ENCODE measurements around the gene NES. TPM values are rescaled to one million over a fixed set of nuclear protein-coding genes. Genes with fewer than 3 reads are reported as not detected.

The NES gene
- total RNA-seq, 4 donors from 2014 or later, result 17.4 to 76.4 (median 27.7) TPM

DNA sequence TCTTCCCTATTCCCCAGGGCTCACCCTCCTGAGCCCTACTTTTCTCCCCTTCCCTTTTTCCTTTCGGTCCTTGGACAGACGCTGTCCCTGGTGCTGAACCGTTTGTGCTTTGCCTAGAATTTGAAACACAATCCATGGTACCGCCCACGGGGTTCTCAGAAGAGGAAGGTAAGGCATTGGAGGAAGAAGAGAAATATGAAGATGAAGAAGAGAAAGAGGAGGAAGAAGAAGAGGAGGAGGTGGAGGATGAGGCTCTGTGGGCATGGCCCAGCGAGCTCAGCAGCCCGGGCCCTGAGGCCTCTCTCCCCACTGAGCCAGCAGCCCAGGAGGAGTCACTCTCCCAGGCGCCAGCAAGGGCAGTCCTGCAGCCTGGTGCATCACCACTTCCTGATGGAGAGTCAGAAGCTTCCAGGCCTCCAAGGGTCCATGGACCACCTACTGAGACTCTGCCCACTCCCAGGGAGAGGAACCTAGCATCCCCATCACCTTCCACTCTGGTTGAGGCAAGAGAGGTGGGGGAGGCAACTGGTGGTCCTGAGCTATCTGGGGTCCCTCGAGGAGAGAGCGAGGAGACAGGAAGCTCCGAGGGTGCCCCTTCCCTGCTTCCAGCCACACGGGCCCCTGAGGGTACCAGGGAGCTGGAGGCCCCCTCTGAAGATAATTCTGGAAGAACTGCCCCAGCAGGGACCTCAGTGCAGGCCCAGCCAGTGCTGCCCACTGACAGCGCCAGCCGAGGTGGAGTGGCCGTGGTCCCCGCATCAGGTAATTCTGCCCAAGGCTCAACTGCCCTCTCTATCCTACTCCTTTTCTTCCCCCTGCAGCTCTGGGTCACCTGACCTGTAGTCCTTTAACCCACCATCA, 24.8 kb downstream of the NES start:
- TF ChIP-seq, protein P1, sequence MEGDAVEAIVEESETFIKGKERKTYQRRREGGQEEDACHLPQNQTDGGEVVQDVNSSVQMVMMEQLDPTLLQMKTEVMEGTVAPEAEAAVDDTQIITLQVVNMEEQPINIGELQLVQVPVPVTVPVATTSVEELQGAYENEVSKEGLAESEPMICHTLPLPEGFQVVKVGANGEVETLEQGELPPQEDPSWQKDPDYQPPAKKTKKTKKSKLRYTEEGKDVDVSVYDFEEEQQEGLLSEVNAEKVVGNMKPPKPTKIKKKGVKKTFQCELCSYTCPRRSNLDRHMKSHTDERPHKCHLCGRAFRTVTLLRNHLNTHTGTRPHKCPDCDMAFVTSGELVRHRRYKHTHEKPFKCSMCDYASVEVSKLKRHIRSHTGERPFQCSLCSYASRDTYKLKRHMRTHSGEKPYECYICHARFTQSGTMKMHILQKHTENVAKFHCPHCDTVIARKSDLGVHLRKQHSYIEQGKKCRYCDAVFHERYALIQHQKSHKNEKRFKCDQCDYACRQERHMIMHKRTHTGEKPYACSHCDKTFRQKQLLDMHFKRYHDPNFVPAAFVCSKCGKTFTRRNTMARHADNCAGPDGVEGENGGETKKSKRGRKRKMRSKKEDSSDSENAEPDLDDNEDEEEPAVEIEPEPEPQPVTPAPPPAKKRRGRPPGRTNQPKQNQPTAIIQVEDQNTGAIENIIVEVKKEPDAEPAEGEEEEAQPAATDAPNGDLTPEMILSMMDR (IDR thresholded peaks at IDR 0.05), result no peak
- no peak for ATAC-seq (ENCODE audit: low FRiP score)
- no peak for DNase-seq (ENCODE audit: low spot score)

DNA sequence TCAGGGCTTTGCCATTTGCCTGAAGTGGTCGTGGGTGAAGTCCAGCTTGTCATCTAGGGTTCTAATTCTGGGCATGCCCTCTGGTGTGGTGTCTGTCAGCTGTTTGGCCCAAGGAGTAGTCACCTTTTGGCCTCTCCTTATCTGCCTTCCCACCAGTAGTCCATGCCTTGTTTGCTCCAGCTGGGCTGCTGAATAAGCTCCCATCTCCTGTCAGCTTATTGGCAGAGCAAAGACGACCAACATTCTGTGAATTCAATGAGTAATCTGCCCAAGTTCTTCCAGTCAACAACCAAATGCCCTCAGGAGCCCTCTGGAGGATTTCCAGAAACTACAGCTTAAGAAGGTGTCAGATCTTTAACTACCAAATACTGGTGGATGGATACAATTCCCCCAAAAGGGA, 28.3 kb downstream of the NES start:
- DNase-seq (ENCODE audit: low spot score) (no peak), ATAC-seq (ENCODE audit: low FRiP score) (no peak)
- TF ChIP-seq, protein P1 (IDR thresholded peaks at IDR 0.05), result no peak

DNA sequence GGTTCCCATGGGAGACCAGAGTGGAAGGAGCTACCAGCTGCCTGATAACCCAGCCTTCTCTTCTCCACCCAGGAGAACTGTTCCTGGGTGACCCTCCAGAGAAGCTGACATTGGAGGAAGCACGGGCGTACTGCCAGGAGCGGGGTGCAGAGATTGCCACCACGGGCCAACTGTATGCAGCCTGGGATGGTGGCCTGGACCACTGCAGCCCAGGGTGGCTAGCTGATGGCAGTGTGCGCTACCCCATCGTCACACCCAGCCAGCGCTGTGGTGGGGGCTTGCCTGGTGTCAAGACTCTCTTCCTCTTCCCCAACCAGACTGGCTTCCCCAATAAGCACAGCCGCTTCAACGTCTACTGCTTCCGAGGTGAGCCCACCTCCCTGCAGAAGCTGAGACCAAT, 28.7 kb downstream of the NES start:
- DNase-seq (ENCODE audit: low spot score), result no peak
- ATAC-seq (ENCODE audit: low FRiP score), result no peak
- TF ChIP-seq, protein P1 (IDR thresholded peaks at IDR 0.05), result no peak

DNA sequence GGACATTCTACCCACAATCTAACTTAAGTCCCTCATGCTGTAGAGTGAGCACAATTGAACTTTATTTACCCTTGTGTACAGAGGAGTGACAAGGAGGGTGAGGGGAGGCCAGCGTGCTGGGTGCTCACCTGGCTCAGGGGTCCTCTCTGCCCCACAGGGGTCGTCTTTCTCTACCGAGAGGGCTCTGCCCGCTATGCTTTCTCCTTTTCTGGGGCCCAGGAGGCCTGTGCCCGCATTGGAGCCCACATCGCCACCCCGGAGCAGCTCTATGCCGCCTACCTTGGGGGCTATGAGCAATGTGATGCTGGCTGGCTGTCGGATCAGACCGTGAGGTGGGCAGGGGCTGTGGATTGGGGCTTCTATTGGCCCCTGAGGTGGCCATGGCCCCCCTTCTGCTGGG, 29.9 kb downstream of the NES start:
- no peak for ATAC-seq (ENCODE audit: low FRiP score)
- TF ChIP-seq, protein P1 (IDR thresholded peaks at IDR 0.05), result no peak
- no peak for DNase-seq (ENCODE audit: low spot score)

DNA sequence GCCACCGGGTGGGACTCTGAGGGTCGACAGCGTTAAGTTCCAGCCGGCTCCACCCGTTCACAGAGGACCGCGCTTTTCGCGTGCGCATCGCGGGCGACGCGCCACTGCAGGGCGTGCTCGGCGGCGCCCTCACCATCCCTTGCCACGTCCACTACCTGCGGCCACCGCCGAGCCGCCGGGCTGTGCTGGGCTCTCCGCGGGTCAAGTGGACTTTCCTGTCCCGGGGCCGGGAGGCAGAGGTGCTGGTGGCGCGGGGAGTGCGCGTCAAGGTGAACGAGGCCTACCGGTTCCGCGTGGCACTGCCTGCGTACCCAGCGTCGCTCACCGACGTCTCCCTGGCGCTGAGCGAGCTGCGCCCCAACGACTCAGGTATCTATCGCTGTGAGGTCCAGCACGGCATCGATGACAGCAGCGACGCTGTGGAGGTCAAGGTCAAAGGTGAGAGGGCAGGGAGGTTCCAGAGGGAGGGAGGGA, 30.4 kb downstream of the NES start:
- TF ChIP-seq, protein P1 (IDR thresholded peaks at IDR 0.05), result no peak
- DNase-seq (ENCODE audit: low spot score), result no peak
- no peak for ATAC-seq (ENCODE audit: low FRiP score)

DNA sequence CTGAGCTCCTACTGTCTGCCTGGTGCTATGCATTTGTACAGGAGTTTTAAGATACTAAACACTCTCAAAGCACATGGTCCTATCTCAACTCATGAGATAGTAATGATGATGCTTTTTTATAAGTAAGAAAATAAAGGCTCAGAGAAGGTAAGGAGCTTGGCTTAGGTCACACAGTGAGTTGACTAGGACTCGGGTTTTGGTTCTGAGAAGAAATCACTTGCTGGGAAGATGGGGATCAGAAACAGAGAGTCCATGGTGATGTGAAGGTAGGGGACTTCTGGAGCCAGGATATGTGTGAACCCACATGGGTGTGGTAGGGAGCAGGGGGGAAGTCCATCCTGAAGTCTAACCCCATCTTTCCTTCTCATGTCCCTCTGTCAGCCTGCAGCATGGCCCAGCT, 31.5 kb downstream of the NES start:
- TF ChIP-seq, protein P1 (IDR thresholded peaks at IDR 0.05), result no peak
- no peak for DNase-seq (ENCODE audit: low spot score)
- ATAC-seq (ENCODE audit: low FRiP score), result no peak

DNA sequence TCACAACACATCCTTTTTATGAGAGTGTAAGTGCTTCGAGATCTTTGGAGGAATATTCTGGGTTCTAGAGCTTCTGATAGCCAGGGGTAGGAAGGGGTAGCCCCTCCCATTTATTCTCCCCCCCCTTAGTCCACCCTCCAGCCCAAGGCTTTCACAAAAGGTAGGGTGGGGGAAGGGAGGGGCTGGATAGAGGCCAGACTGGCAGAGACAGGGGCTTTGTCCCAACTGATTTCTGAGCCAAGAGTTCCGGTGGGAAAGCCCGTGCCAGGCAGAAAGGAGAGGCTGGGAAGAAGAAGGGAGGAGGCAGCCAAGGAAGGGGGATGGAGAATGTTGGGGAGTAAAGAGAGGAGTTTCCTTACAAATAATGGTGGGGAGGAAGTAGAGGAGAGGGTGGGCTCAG, 32.2 kb downstream of the NES start:
- ATAC-seq (ENCODE audit: low FRiP score) (no peak), DNase-seq (ENCODE audit: low spot score) (no peak)
- TF ChIP-seq, protein P1 (IDR thresholded peaks at IDR 0.05), result no peak
